Keratinocyte (primary cell): Measurements from ENCODE around the gene NME3. TPM values are rescaled to one million over a fixed set of nuclear protein-coding genes. Genes with fewer than 3 reads are reported as not detected.

Experiments used
- DNase-seq: peaks from one replicate; pipeline ENCODE4 v3.0.0-alpha.2; 2011; ENCODE audit warnings: low read depth, missing footprints, low spot score
- FAIRE-seq: peaks from 2 replicates; lab custom pipeline; 2011; peaks lifted over from hg19 to GRCh38; lab: Jason Lieb, UNC
- H2AFZ ChIP-seq: 2 replicates; pipeline ENCODE4 v1.6.0; 2012; ENCODE audit warnings: low read length, control low read depth, inconsistent platforms; ENCODE audit not compliant: control insufficient read depth
- H3K27ac ChIP-seq: 2 replicates; pipeline ENCODE4 v1.5.1; 2011; ENCODE audit warnings: low read length; ENCODE audit not compliant: control insufficient read depth, insufficient read depth
- H3K27me3 ChIP-seq: 3 replicates; pipeline ENCODE4 v1.6.0; 2011; ENCODE audit warnings: low read length; ENCODE audit not compliant: control insufficient read depth, insufficient read depth; ENCODE audit errors: extremely low read depth
- H3K36me3 ChIP-seq, 2 experiments: 2 replicates in 1 of 2; 3 replicates in 1 of 2; pipeline ENCODE4 v1.5.1; 2011; ENCODE audit warnings: low read length in 2 of 2, mild to moderate bottlenecking in 1 of 2; ENCODE audit not compliant: control insufficient read depth in 2 of 2, insufficient read depth in 2 of 2; ENCODE audit errors: extremely low read depth in 1 of 2
- H3K4me1 ChIP-seq: 3 replicates; pipeline ENCODE4 v1.5.1; 2011; ENCODE audit warnings: low read length; ENCODE audit not compliant: control insufficient read depth, insufficient read depth; ENCODE audit errors: extremely low read depth
- H3K4me2 ChIP-seq: 3 replicates; pipeline ENCODE4 v1.6.0; 2011; ENCODE audit warnings: low read depth, low read length; ENCODE audit not compliant: control insufficient read depth, insufficient read depth; ENCODE audit errors: extremely low read depth
- H3K4me3 ChIP-seq, 3 experiments: fragments of 200-600 bp in 1 of 3; sonication (generic) in 1 of 3; 2 replicates in 2 of 3; 3 replicates in 1 of 3; pipeline ENCODE4 v1.5.1; 2011 to 2016; ENCODE audit warnings: low read length in 3 of 3, mild to moderate bottlenecking in 3 of 3, control low read depth in 2 of 3, inconsistent platforms in 1 of 3, low read depth in 1 of 3, mixed read lengths in 1 of 3, mixed run types in 1 of 3, moderate library complexity in 1 of 3; ENCODE audit not compliant: control insufficient read depth in 2 of 3, insufficient read depth in 2 of 3; ENCODE audit errors: extremely low read depth in 1 of 3
- H3K79me2 ChIP-seq: 2 replicates; pipeline ENCODE4 v1.6.0; 2012; ENCODE audit warnings: low read length; ENCODE audit not compliant: control insufficient read depth, insufficient read depth
- H3K9ac ChIP-seq: 3 replicates; pipeline ENCODE4 v1.6.0; 2011; ENCODE audit warnings: low read length; ENCODE audit not compliant: control insufficient read depth, insufficient read depth; ENCODE audit errors: extremely low read depth
- H3K9me1 ChIP-seq: 3 replicates; pipeline ENCODE4 v1.6.0; 2011; ENCODE audit warnings: low read length; ENCODE audit not compliant: control insufficient read depth, insufficient read depth; ENCODE audit errors: extremely low read depth
- H3K9me3 ChIP-seq: 2 replicates; pipeline ENCODE4 v1.5.1; 2012; ENCODE audit warnings: low read depth, low read length; ENCODE audit not compliant: control insufficient read depth
- H4K20me1 ChIP-seq: 3 replicates; pipeline ENCODE4 v1.6.0; 2011; ENCODE audit warnings: low read length; ENCODE audit not compliant: control insufficient read depth, insufficient read depth; ENCODE audit errors: extremely low read depth
- CTCF ChIP-seq, 3 experiments: IDR thresholded peaks in 1 of 3; conservative IDR thresholded peaks in 1 of 3; optimal IDR thresholded peaks in 1 of 3; 2 replicates in 2 of 3; 3 replicates in 1 of 3; pipeline versions ENCODE3 to v1.5.1; 2011; ENCODE audit warnings: low read length in 3 of 3, mild to moderate bottlenecking in 3 of 3, moderate library complexity in 2 of 3, control low read depth in 1 of 3, inconsistent platforms in 1 of 3; ENCODE audit not compliant: insufficient read depth in 2 of 3; ENCODE audit errors: extremely low read depth in 1 of 3
- EZH2 ChIP-seq: IDR thresholded peaks from one replicate; pipeline ENCODE4 v1.6.1; 2012; ENCODE audit warnings: inconsistent platforms, mild to moderate bottlenecking, low read length, moderate library complexity
- dilution Hi-C: fragments of 300-500 bp; cut with MboI; formaldehyde crosslinking; loops from one replicate; pipeline ENCODE4 v1.7.0; 2020; ENCODE audit warnings: low sequenced_read_pairs; ENCODE audit not compliant: extremely low pct_ligation_motif_present
- polyA plus RNA-seq, 5 experiments: library from polyadenylated mRNA; depleted of rRNA in 3 of 5; stranded (reverse) in 3 of 5; stranded (forward) in 1 of 5; unstranded in 1 of 5; fragments of >200 nt; gene quantifications; 1 replicate in 1 of 5; 2 replicates in 3 of 5; 3 replicates in 1 of 5; pipeline versions ENCODE4 v1.2.1 to v1.2.3, GENCODE V29; 2011 to 2012; ENCODE audit warnings: missing spikeins in 2 of 5, low read depth in 1 of 5, low replicate concordance in 1 of 5

NME3 gene
- polyA plus RNA-seq, 1 donor (not counting 4 experiments of a cell fraction or from before 2014, with no cell fraction given): 10.1 TPM

GRCh38 chr16:1774448-1774780, 3.1 kb upstream of the NME3 start:
- Histone ChIP-seq H3K9ac (peak overlapping the region; percentile 81), H3K9me1 (no peaks in the 10 kb centered on the region), H2AFZ (no peak overlapping the region), H3K4me3 (peak overlapping the region; percentile 73 to 75 (median 73)), H3K27me3 (no peaks in the 10 kb centered on the region), H3K9me3 (no peaks in the 10 kb centered on the region), H3K4me2 (peak overlapping the region; percentile 95), H3K4me1 (peaks cover 22% of the 10 kb centered on the region), H4K20me1 (peaks cover 2% of the 10 kb centered on the region), H3K27ac (no peak overlapping the region), H3K79me2 (peaks cover 32% of the 10 kb centered on the region), H3K36me3 (peaks cover 3 to 13% of the 10 kb centered on the region in 2 experiments)
- DNase-seq (no peak), FAIRE-seq (no peak)
- dilution Hi-C loops: no loop called here
- TF ChIP-seq CTCF (optimal IDR thresholded peaks at IDR 0.05 in 1 of 3, IDR thresholded peaks at IDR 0.05 in 1 of 3, conservative IDR thresholded peaks at IDR 0.05 in 1 of 3; ENCODE audit: extremely low read depth in 1 of 3, insufficient read depth in 2 of 3, low read length in 3 of 3) (no peak), EZH2 (no peak)

- no peaks in the 10 kb centered on the region for H3K9me3 ChIP-seq
- DNase-seq (no peak), FAIRE-seq (no peak)
- H3K27ac ChIP-seq: peak overlapping the region; percentile 76
- no peak overlapping the region for H2AFZ ChIP-seq
- peak overlapping the region; percentile 95 for H3K4me2 ChIP-seq
- dilution Hi-C loops: no loop called here
- H3K4me1 ChIP-seq: peaks cover 22% of the 10 kb centered on the region
- no peak for TF ChIP-seq EZH2
- peak in 1 of 3 experiments; percentile 2 for TF ChIP-seq CTCF (optimal IDR thresholded peaks at IDR 0.05 in 1 of 3, IDR thresholded peaks at IDR 0.05 in 1 of 3, conservative IDR thresholded peaks at IDR 0.05 in 1 of 3; ENCODE audit: extremely low read depth in 1 of 3, insufficient read depth in 2 of 3, low read length in 3 of 3)
- H3K4me3 ChIP-seq: peak overlapping the region; percentile 73 to 75 (median 73)
- no peaks in the 10 kb centered on the region for H3K9me1 ChIP-seq
- H4K20me1 ChIP-seq: peaks cover 2% of the 10 kb centered on the region
- peaks cover 3 to 14% of the 10 kb centered on the region in 2 experiments for H3K36me3 ChIP-seq
- H3K27me3 ChIP-seq: no peaks in the 10 kb centered on the region
- H3K9ac ChIP-seq: peak overlapping the region; percentile 81
- H3K79me2 ChIP-seq: peaks cover 32% of the 10 kb centered on the region
These were observed 2.5 kb upstream of the NME3 start for GRCh38 chr16:1773703-1774447.
